ENCODE results near the gene ZNF101.

DNA sequence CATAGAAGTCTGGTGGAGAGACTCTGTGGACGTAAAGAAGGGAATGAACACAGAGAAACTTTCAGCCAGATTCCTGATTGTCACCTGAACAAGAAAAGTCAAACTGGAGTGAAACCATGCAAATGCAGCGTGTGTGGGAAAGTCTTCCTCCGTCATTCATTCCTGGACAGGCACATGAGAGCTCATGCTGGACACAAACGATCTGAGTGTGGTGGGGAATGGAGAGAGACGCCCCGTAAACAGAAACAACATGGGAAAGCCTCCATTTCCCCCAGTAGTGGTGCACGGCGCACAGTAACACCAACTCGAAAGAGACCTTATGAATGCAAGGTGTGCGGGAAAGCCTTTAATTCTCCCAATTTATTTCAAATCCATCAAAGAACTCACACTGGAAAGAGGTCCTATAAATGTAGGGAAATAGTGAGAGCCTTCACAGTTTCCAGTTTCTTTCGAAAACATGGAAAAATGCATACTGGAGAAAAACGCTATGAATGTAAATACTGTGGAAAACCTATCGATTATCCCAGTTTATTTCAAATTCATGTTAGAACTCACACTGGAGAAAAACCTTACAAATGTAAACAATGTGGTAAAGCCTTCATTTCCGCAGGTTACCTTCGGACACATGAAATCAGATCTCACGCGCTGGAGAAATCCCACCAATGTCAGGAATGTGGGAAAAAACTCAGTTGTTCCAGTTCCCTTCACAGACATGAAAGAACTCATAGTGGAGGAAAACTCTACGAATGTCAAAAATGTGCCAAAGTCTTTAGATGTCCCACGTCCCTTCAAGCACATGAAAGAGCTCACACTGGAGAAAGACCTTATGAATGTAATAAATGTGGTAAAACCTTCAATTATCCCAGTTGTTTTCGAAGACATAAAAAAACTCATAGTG lies 10.8 kb downstream of the ZNF101 start:
- TF ChIP-seq, protein P1, sequence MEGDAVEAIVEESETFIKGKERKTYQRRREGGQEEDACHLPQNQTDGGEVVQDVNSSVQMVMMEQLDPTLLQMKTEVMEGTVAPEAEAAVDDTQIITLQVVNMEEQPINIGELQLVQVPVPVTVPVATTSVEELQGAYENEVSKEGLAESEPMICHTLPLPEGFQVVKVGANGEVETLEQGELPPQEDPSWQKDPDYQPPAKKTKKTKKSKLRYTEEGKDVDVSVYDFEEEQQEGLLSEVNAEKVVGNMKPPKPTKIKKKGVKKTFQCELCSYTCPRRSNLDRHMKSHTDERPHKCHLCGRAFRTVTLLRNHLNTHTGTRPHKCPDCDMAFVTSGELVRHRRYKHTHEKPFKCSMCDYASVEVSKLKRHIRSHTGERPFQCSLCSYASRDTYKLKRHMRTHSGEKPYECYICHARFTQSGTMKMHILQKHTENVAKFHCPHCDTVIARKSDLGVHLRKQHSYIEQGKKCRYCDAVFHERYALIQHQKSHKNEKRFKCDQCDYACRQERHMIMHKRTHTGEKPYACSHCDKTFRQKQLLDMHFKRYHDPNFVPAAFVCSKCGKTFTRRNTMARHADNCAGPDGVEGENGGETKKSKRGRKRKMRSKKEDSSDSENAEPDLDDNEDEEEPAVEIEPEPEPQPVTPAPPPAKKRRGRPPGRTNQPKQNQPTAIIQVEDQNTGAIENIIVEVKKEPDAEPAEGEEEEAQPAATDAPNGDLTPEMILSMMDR (IDR thresholded peaks at IDR 0.05) = no peak
- TF ChIP-seq POLR2A (IDR thresholded peaks at IDR 0.05) = no peak
